Measurements from ENCODE around the gene AFF3. TPM values are rescaled to one million over a fixed set of nuclear protein-coding genes. Genes with fewer than 3 reads are reported as not detected.

The AFF3 gene
- total RNA-seq, 1 experiment from 2014 or later: not detected

DNA sequence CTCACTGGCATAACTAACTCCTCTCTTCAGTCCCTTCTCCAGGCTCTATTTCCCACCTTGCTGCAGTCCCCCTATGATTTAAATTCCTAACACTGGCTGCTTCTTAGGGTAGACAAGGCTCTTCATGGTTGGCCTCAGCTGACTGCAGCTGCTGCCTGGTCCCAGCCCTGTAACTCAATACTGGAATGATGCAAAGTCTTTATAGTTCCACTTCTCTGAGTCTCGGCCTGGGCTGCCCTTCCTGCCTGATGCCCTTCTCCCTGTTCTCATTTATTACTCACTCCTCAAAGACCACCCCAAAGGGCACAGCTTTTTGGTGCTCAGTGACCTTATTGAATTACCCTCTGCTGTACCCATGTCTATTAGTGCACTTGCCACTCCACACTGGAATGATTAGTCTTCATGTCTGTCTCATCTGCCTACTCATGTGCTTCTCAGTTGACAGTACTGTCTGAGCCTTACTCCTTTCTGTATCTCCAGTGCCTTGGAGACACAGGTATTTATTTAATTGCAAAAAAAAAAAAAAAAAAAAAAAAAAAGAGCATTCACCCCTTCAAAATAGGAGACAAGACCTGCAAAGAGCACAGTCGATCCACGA is 453.1 kb downstream of the AFF3 start:
- ChIA-PET CTCF (no interaction called here), POLR2A (ENCODE audit: low non-redundant PET) (no interaction called here)
- Histone ChIP-seq H3K36me3 (ENCODE audit: insufficient read depth, low read length, poor library complexity, severe bottlenecking) (no peaks in the 10 kb centered on the region), H3K9me3 (ENCODE audit: low read depth, low read length, poor library complexity, severe bottlenecking) (no peaks in the 10 kb centered on the region), H3K27me3 (replicated peaks; ENCODE audit: insufficient read depth, low read depth, low read length, poor library complexity) (peaks cover 12% of the 10 kb centered on the region), H3K4me3 (ENCODE audit: low read depth, low read length, poor library complexity, severe bottlenecking) (no peak overlapping the region), H3K27ac (ENCODE audit: low read depth, low read length, poor library complexity, severe bottlenecking) (no peak overlapping the region), H3K4me1 (ENCODE audit: insufficient read depth, low read length, poor library complexity, severe bottlenecking) (no peaks in the 10 kb centered on the region)
- intact Hi-C loops (cut with micrococcal nuclease; ENCODE audit: unreplicated experiment): no loop called here
- BruUV-seq (replicated peaks): no TSS peak
- no peak for TF ChIP-seq CTCF (conservative IDR thresholded peaks at IDR 0.05; ENCODE audit: low read depth, low read length)
- no peak for TF ChIP-seq EZH2 (IDR thresholded peaks at IDR 0.05; ENCODE audit: borderline replicate concordance, low read depth, low read length, poor library complexity, severe bottlenecking)
- no peak for DNase-seq (ENCODE audit: low spot score)

DNA sequence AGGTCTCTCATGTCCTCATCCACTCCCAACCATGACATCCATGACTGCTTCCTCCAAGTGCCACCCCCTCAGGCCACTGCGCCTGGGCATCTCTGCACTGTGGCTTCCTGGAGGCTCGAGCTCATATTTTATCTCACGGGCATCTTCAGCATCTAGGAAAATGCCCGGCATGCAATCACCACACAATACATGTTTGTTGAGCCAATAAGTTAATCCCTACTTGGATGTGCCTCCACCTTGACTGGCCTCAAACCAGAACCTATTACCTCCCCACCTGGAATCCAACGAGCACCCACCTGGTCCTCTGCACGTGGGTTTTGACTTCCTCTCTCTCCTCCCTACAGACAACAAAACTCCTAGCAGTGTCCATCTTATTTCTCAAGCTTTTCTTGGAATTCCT is 453.7 kb downstream of the AFF3 start:
- Histone ChIP-seq H3K27ac (ENCODE audit: low read depth, low read length, poor library complexity, severe bottlenecking) (no peak overlapping the region), H3K4me1 (ENCODE audit: insufficient read depth, low read length, poor library complexity, severe bottlenecking) (no peaks in the 10 kb centered on the region), H3K4me3 (ENCODE audit: low read depth, low read length, poor library complexity, severe bottlenecking) (no peak overlapping the region), H3K9me3 (ENCODE audit: low read depth, low read length, poor library complexity, severe bottlenecking) (no peaks in the 10 kb centered on the region), H3K36me3 (ENCODE audit: insufficient read depth, low read length, poor library complexity, severe bottlenecking) (no peaks in the 10 kb centered on the region), H3K27me3 (replicated peaks; ENCODE audit: insufficient read depth, low read depth, low read length, poor library complexity) (peaks cover 12% of the 10 kb centered on the region)
- TF ChIP-seq CTCF (conservative IDR thresholded peaks at IDR 0.05; ENCODE audit: low read depth, low read length) (no peak), EZH2 (IDR thresholded peaks at IDR 0.05; ENCODE audit: borderline replicate concordance, low read depth, low read length, poor library complexity, severe bottlenecking) (no peak)
- CTCF ChIA-PET: no interaction called here
- DNase-seq (ENCODE audit: low spot score): no peak
- BruUV-seq (replicated peaks): no TSS peak
- intact Hi-C loops (cut with micrococcal nuclease; ENCODE audit: unreplicated experiment): no loop called here
- POLR2A ChIA-PET (ENCODE audit: low non-redundant PET): no interaction called here

DNA sequence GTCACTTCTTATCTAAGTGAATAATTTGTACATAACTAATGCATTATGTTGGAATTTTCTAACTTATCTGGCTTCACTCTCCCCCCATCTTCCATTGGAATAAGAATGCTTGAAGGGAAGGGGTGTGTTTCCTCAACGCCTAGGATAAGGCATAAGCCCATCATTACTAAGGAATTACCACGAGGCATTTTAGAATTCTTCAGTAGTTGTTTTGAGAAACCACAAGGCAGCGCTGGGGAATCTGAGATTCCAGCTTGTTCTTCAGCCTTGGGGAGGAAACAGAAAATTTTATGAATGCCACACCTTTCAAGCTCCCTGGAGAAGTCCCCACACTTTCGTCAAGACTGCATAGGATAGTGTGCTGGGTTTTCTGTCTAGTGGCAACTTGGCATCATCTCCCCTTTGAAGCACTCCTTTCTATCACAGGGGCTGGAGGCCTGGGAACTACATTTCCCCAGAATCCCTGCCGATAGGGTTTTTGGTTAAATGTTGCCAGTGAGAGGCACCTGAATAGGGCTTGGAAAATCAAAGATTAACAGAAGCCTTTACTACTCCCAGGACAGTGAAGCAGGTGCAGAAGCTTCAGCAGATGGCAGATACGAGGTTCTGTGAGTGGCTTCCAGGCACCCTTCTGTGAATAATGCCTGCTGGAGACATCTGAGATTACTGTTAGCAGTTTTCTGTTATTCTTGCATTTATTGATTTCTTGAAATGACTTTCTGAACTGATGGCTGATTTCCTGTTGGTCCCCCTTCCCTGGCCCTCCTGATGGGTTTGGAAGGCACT is 459.9 kb downstream of the AFF3 start:
- TF ChIP-seq CTCF (conservative IDR thresholded peaks at IDR 0.05; ENCODE audit: low read depth, low read length): no peak
- ChIA-PET POLR2A (ENCODE audit: low non-redundant PET) (no interaction called here), CTCF (no interaction called here)
- Histone ChIP-seq H3K9me3 (ENCODE audit: low read depth, low read length, poor library complexity, severe bottlenecking) (no peaks in the 10 kb centered on the region), H3K4me1 (ENCODE audit: insufficient read depth, low read length, poor library complexity, severe bottlenecking) (no peaks in the 10 kb centered on the region), H3K27ac (ENCODE audit: low read depth, low read length, poor library complexity, severe bottlenecking) (no peak overlapping the region), H3K36me3 (ENCODE audit: insufficient read depth, low read length, poor library complexity, severe bottlenecking) (no peaks in the 10 kb centered on the region), H3K27me3 (replicated peaks; ENCODE audit: insufficient read depth, low read depth, low read length, poor library complexity) (peaks cover 4% of the 10 kb centered on the region), H3K4me3 (ENCODE audit: low read depth, low read length, poor library complexity, severe bottlenecking) (no peak overlapping the region)
- BruUV-seq (replicated peaks): no TSS peak
- no peak for DNase-seq (ENCODE audit: low spot score)
- intact Hi-C loops (cut with micrococcal nuclease; ENCODE audit: unreplicated experiment): no loop called here

All from A673 (cell line).